ENCODE data around the gene CTNNA3.

Gene CTNNA3

DNA sequence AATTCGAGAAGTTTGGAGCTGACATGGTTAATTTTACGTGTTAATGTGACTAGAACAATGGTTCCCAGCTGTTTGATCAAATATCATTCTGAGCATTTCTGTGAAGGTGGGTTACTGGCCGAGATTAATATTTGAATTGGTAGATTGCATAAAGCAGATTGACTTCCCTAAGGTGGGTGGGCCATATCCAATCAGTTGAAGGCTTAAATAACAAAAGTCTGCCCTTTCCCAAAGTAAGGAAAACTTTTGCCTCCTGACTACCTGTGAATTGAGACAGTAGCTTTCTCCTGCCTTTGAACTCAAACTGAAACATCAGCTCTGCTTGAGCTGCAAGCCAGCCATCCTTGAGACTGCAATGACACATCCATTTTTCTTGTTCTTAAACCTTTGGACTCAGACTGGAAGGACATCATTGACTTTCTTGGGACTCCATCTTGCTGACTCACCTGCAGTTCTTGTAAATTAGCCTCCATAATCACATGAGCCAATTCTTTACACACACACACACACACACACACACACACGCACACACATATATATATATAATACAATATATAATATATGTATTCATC lies 833.2 kb downstream of the CTNNA3 start:
- no peak for DNase-seq (ENCODE audit: low read depth)

DNA sequence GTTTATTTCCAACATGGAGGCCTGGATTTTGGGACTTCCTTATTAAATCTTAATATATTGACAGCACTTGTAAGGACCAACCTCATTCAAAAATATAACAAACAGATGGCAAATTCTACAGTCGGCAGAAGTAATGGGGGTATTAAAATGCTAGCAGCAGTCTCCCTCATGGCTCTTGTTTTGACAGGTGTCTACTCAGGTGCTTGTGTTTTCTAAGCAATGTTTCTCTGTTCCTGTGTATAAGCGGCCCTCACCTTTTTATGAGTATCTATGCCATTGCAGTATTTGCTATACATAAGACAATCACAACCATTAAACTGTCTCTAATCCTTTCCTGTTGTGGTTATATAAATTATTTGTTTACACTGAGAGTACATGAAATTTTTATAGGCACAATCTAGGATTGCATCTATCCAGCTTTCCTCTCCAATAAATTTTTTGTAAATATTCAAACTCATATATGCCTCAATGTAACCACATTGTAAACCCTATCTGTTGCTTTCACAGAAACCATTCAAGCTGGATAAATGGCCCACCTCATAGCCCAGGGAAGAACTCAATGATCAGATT lies 835.5 kb downstream of the CTNNA3 start:
- no peak for DNase-seq (ENCODE audit: low read depth)

DNA sequence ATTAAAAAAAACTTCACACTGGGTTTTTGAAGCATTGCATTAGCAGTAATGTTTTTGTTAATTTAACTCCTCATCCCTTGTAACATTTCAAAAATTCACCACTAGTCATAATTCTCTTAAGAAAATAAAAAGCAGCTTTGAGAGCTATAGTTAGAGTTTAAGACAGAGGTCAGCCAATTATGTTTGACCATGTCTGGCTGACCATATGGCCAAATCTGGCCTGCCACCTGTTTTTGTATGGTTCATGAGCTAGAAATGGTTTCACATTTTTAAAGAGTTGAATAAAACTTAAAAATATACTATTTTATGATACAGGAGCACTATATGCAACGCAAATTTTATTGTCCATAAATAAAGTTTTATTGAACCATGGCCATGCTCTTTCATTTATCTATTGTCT lies 843.2 kb downstream of the CTNNA3 start:
- no peak for DNase-seq (ENCODE audit: low read depth)

DNA sequence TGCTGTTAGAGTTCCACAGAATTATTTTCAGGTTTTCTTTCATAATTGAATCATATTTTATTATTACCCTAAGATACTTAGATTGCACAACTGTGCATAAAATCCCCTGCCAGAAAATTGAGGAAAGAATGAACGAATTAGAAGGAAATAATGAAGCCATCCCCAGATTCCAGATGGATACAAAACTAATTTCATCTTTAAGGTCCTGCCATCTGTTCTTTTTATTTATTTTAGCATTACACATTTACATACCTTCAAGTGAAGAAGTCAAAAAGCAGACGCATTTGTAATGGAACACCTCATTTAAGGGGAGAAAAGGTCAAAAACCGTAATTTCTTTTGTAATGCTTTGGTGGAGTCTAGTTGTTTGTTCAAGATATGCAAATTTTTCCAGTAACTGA lies 847.1 kb downstream of the CTNNA3 start:
- no peak for DNase-seq (ENCODE audit: low read depth)

DNA sequence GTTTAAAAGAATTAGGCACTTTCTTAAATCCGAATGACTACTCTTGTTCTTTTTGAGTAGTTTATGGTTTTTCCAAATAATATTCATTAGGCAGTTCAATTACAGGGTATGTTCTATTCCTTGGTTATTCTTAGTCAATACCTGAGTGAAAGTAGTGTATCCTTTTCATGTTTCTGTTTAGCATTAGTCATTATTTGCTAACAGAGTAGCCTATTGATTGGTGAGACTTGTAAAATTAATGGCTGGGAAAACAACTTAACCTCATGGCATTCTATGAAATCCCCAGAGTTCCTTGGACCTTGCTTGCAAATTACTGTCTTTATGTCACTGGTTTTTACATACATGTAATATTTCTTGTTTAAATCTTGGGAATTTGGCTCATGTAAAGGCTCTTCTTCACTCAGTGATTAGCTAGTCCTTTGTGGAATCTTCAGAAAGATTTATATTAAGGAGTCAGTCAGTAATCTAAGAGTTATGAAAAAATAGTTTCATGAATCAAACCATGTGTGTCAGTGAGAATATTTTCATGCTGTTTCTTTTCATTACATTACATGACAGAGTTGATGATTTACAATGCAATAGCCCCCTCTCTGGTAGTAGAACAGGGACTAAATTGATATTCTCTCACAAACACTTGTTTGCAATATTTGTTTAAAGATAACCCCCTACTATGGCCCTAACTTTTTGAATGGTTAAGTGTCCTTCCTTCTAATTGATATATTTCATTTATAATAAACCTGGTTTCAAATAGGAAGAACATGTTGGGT lies 851.6 kb downstream of the CTNNA3 start:
- no peak for DNase-seq (ENCODE audit: low read depth)

DNA sequence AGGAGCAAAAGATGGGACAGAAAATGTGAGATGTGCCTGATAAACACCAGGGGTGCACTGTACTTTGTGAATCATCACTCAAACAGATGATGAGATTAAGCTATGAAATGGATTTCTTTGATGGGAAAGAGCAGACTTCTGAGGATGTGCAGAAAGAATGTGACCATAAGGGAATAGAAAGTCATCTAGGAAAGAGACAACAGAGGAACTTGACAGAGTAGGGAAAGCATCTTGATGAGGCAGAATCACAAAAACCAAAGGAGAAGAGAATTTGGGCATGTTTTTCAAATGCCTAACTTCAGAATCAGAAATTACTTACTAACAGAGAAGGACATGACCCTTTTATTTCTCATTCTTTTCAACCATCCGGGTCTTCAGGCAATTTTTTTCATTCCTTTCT lies 852.6 kb downstream of the CTNNA3 start:
- DNase-seq (ENCODE audit: low read depth) = no peak

DNA sequence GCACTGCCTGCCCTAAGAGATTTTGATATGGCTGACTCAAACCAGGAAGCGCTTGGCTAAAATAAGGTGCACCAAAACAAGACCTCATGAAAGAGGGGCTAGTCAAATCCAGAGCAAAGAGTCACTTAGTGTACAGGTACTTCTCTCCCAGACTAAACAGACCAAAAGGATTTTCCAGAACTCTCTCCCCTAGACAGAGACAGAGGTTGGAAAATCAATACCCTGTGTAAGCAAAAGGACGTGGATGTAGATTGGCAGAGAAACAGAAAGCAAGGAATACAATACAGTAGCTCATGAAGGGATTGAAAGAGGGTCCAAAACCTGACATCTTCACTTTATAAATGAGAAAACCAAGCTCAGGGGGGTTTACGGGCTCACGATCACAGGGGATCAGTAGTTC lies 853.1 kb downstream of the CTNNA3 start:
- no peak for DNase-seq (ENCODE audit: low read depth)

DNA sequence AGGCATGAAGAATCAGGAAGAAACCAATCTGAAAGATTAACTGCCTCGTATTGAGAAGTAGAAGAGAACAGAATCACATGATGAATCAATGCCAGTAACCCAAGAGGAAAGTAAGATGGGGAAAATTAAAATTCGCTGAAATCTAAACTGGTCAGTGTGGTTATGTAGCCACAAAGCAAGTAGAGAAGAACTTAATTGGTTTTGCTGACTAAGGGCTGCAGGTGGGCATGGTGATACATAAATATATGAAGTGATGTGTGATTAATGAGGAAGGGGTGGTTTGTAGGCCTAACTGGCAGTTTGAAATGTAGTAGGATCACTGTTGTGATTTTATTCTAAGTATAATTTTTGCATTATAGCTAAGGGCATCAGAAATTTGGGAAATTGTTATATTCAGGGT lies 853.6 kb downstream of the CTNNA3 start:
- no peak for DNase-seq (ENCODE audit: low read depth)

DNA sequence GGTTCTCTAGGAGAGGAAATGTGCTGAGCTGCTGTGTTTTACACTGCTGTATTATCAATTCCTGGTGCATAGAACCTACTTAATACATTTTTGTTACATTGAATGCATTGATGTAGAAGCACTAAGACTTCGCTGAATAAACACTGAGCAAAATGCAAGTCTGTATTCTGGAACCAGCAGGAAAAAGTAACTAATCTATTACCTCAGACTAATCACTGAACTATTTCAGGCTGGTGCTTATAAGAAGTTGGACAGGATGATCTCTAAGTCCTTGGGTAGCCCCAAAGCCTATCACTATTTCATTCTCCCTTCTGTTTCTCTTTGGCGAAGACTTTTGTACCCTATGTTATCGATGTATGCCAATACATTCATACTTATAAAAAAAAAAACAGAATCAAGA lies 857.3 kb downstream of the CTNNA3 start:
- DNase-seq (ENCODE audit: low read depth) = no peak

DNA sequence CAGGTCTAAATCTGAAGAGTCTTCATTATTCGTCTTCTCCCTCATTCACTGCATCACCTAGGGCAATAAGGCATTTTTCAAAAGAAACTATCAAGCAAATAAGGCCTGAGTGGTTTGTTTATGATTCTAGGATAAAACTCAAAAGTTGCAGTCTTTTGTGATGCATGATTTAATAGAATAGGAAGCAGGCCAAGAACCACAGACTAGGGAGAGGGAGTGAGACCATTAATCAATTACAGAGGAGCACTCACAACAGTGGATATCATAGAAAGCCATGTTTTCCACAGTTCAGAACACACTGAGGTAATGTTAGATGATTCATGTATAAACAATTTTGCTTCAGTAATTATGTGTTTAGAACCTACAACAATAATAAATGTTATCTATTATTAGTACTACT lies 858.0 kb downstream of the CTNNA3 start:
- peak; percentile 26 for DNase-seq (ENCODE audit: low read depth)

DNA sequence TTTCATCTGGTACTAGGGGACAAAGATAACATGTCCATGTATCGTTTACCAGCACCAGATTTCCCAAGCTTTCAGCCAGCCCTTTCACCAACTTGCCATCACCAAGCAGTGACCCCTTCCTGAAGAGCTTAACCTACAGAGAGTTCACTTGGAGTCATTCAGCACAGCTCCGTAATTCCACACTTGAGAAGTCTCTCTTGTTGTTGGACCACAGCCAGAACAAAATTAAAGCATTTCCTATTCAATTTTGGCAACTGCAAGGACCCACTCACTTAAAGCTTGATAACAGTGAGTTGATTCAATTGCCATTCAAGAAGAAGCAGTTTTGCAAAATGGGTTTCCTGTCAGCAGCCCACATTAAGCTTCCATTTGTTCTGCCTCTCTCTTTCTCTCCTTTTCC lies 858.7 kb downstream of the CTNNA3 start:
- DNase-seq (ENCODE audit: low read depth) = no peak

DNA sequence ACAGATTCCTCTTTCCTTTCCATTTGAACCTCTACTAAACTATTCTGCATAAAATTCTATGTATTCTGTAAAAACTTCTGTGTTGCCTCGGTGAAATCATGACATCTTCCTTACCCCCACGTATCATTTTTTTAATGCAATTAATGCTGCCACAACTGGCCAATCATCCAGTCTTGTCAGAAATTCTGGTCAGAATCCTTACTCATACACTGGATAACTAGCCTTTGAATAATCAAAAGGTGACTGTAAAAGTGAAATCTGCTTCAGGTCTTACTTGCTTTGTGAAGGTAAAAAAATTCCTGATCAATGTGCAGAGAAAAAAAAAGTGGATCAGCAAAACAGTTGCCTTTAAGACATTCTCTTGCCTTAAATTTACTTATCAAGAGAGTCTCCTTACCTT lies 859.2 kb downstream of the CTNNA3 start:
- DNase-seq (ENCODE audit: low read depth) = no peak

DNA sequence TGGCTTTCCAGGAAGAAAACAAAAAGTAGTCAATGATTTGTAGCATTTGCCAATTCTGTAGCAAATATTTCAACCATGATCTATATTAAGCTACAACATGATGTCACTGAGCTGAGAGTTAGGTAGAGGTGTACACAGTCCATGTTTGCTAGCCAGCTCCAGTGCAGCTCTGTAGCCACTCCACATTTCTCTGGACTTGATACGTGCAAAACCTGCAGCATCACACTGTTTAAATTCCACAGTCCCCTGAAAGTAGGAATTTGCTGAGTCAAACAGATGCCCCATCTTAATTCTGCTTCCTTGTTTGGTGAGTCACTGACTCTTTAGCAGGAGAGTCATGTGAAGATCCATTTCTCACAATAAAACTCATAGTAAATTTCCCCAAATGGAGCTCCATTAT lies 859.9 kb downstream of the CTNNA3 start:
- DNase-seq (ENCODE audit: low read depth) = peak; percentile 34

DNA sequence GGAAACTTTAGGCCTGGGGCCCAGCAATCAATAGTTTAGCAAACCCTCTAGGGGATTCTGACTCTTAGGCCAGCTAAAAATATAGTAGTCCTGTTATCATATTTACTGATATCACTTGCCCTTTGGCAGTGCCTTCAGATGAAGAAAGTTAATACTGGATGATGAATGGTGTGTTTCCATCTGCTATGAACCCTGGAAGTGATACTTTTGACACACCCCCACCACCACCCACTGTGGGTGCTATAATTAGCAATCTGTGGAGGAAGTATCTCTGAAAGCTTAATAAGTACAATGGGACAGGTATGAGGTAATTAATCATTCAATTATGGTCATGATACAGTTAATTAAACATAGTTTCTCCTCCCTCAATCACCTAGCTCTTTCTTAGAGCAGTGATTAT lies 860.6 kb downstream of the CTNNA3 start:
- DNase-seq (ENCODE audit: low read depth) = no peak

DNA sequence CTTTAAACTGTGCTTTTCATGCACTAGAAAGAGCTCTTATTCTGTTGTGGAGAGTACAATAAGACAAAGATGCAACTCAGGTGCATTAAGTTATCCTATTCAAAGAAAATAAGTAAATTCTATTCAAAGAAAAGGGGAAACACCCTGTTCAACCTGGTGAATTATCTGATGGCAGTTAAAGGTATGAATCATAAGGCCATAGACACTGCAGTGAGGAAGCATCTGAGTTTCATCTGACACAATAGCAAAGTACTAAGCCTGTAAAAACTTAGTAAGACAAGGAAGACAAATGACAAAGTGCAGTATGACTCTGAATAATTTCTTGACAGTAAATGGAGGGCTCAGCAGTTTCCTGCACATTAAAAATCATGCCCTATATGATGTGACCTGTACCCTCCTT lies 861.2 kb downstream of the CTNNA3 start:
- DNase-seq (ENCODE audit: low read depth) = no peak

DNA sequence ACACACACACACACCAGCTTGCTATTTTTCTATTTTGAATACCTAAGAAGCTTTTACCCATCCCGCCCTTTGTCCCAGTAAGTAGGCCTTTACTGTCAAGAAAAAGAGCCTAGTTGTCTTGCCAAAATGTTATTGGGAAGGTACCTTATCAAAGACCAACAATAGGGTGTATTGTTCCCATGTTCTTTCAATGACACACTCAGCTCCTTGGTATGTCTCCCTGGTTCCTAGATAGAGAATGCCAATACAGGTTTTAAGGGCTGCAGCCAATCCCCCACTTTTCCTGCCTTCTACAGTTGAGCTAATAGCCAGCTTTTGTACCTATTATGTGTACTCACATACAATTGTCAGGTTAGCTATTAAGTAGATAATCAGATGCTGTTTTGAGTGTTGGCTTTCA lies 862.1 kb downstream of the CTNNA3 start:
- DNase-seq (ENCODE audit: low read depth) = no peak

DNA sequence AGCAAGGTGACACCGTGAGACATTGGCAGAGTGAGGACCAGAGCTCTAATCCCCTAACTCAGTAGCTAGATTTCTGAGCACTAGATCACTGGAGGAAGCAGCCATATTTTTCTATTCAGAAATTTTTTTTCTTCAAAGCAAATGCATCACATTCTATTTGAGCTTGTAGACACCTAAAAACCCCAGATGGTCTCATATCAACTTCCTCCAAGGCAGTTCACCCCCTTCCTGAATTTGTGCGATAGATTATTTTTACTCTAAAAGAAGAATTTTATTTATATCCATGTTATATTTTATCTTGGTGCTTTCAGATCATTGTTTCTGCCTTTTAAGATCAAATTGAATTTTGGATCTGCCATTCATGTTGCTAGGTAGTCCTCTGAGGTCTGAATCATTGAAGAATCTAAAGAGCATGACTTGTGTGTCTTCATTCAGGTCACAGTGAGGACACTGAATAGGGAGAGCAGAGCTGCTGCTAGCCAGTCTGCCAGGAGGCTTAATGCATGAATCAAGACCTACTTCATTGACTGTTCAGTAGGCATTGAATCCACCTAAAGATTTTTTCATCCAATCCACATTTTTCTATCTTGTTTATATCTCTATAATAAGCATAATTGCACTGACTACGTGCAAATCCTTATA lies 863.1 kb downstream of the CTNNA3 start:
- no peak for DNase-seq (ENCODE audit: low read depth)

DNA sequence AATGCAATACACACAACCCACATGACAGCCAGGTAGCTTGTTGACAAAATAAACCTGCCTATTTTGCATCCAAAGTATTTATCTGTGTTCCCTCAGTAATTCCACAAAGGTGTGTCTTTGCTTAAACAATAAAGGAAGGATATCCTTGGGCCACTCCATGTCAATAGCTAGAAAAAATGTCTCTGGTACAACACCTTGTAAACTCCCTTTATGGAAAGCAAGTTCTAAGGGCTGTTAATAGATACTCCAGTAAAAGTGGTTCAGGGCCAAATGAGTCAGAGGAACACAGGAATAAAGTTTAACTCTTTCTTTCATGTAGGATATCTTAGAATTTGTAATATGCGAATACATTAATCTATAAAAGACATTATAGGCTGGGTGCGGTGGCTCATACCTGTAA lies 867.0 kb downstream of the CTNNA3 start:
- DNase-seq (ENCODE audit: low read depth) = no peak

DNA sequence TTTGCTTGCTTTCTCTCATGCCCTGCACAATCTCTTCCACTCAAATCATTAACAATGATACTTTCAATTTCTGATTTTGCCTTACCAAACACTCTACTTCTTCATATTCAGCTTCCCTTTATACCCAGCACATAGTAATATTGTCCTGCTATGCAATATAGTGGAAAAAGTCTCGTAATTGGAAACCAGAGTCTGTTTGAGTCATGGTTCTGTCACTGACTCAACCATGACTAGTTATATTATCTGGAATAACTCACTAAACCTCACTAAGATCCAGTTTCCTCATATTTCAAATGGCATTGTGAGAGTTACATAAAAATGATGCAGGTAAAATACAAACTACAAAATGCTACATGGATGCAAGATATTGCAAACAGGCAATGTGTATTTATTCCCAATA lies 868.6 kb downstream of the CTNNA3 start:
- DNase-seq (ENCODE audit: low read depth) = peak; percentile 34

DNA sequence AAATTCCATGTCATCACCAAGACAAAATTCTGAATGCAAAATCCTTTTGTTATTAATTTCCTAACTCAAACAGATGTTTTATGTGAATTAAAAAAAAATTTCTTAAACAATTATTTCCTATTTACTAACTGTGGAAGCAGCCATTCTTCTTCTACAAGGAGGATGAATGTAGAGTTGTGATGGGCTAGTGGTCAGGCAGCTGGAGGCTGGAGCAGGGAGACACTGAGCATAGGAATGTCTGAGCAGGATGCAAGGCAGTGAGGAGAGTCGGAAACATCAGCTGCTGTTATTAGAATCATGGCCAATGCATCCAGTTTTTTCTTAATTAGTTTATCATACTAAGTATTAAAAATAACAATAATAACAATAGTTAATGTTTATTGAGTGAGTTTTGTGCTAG lies 872.7 kb downstream of the CTNNA3 start:
- no peak for DNase-seq (ENCODE audit: low read depth)

DNA sequence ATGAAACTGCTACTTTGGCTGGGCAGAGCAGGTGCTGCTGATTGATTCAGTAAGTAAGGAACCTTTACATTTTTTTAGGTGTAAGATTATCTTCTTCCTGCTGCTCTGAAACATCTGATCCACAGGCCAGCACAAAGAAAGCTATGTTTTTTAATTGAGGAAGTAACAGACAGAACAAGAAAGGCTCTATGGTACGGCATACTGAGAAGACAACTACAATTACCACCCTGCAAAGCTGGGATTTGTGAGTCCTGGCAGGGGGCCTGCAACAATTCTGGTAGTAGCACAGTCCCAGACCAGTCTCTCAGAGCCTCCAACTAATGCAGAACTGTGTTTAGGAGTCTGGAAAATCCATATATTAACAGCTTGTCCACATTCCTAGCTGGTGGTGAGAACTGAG lies 873.2 kb downstream of the CTNNA3 start:
- DNase-seq (ENCODE audit: low read depth) = no peak

DNA sequence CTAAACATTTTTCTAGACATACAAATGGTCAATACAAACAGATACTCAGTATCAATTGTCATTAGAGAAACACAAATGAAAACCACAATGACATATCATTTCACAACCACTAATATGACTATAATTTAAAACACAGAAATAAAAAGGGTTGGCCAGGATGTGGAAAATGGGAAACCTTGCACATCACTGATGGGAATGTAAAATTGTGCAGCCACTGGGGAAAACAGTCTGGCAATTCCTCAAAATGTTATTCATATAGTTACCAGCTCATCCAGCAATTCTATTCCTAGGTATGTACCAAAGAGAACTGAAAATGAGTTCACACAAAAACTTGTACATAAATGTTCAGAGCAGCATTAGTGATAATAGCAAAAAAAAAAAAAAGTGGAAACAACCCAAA lies 876.3 kb downstream of the CTNNA3 start:
- DNase-seq (ENCODE audit: low read depth) = no peak

DNA sequence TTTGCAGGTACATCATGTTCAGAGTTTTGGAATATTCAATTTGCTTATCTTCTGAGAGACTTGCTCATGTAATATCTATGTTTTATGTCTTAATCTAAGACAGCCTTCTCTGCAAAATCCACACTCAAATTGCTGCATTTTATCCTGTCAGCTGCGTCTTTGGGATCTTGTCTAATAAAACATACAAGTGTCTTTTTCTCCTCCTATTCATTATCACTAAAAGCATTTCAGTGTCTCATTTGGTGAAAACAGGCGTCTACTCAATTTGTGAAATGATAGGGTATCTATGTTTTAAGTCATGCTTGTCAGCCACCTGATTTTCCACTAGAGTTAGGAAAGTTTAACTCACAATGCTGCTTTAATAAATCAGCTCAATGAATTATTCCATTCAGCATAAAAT lies 882.9 kb downstream of the CTNNA3 start:
- no peak for DNase-seq (ENCODE audit: low read depth)
